Common myeloid progenitor, CD34-positive (primary cell): ENCODE data around the gene QSOX1.

Experiments used
- CTCF ChIA-PET: fragments of 350-600 bp; sonication (Branson Sonifier 250); formaldehyde crosslinking; loops from one replicate; lab custom pipeline; 2021; ENCODE audit warnings: antibody characterized with exemption; lab: Charles Lee
- POLR2A ChIA-PET: fragments of 350-600 bp; sonication (Branson Sonifier 250); formaldehyde crosslinking; loops from one replicate; lab custom pipeline; 2021; ENCODE audit warnings: antibody characterized with exemption; lab: Charles Lee
- DNase-seq, 3 donors: peaks; one replicate each; pipeline versions ENCODE4 v3.0.0 to v3.0.0-alpha.2; 2013
- H3K27ac ChIP-seq, 2 experiments: 1 replicate in 1 of 2; 2 replicates in 1 of 2; pipeline ENCODE4 v1.7.0; 2013; ENCODE audit warnings: inconsistent platforms in 2 of 2, low read length in 2 of 2, mild to moderate bottlenecking in 2 of 2, low read depth in 1 of 2, moderate library complexity in 1 of 2; ENCODE audit not compliant: severe bottlenecking in 2 of 2, insufficient read depth in 1 of 2, poor library complexity in 1 of 2
- H3K27me3 ChIP-seq, 5 experiments: replicated peaks in 2 of 5; 1 replicate in 3 of 5; 2 replicates in 2 of 5; pipeline versions ENCODE4 v1.6.1 to v1.7.0; 2013; ENCODE audit warnings: low read length in 4 of 5, mild to moderate bottlenecking in 2 of 5, moderate library complexity in 2 of 5, inconsistent platforms in 1 of 5; ENCODE audit not compliant: insufficient read depth in 5 of 5, control insufficient read depth in 4 of 5
- H3K36me3 ChIP-seq, 4 experiments: 1 replicate in 2 of 4; 2 replicates in 2 of 4; pipeline versions ENCODE4 v1.6.1 to v1.7.0; 2013; ENCODE audit warnings: low read length in 3 of 4, control low read depth in 1 of 4, mild to moderate bottlenecking in 1 of 4; ENCODE audit not compliant: control insufficient read depth in 4 of 4, insufficient read depth in 4 of 4
- H3K4me1 ChIP-seq, 4 experiments: 1 replicate in 3 of 4; 2 replicates in 1 of 4; pipeline versions ENCODE4 v1.6.1 to v1.7.1; 2013; ENCODE audit warnings: low read length in 3 of 4, mild to moderate bottlenecking in 3 of 4, control low read depth in 1 of 4, inconsistent platforms in 1 of 4, moderate library complexity in 1 of 4; ENCODE audit not compliant: control insufficient read depth in 4 of 4, insufficient read depth in 4 of 4; ENCODE audit errors: control extremely low read depth in 1 of 4
- H3K4me3 ChIP-seq, 7 experiments: 1 replicate in 4 of 7; 2 replicates in 3 of 7; pipeline versions ENCODE4 v1.5.1 to v1.7.0; 2013; ENCODE audit warnings: mild to moderate bottlenecking in 7 of 7, low read length in 6 of 7, moderate library complexity in 6 of 7, inconsistent platforms in 2 of 7, low read depth in 2 of 7, control low read depth in 1 of 7; ENCODE audit not compliant: insufficient read depth in 4 of 7, control insufficient read depth in 1 of 7; ENCODE audit errors: extremely low read depth in 1 of 7
- H3K9me3 ChIP-seq, 5 experiments: 1 replicate in 4 of 5; 2 replicates in 1 of 5; pipeline versions ENCODE4 v1.6.1 to v1.7.1; 2013; ENCODE audit warnings: low read length in 4 of 5, mild to moderate bottlenecking in 2 of 5, inconsistent platforms in 1 of 5, low read depth in 1 of 5, moderate library complexity in 1 of 5; ENCODE audit not compliant: control insufficient read depth in 4 of 5, insufficient read depth in 2 of 5; ENCODE audit errors: control extremely low read depth in 1 of 5
- WGBS: methylation state at CpG from one replicate; pipeline ENCODE4 v1.1.5; 2013; ENCODE audit not compliant: insufficient coverage; 5-methylcytosine and 5-hydroxymethylcytosine counted together

QSOX1 gene

GRCh38 chr1:180165096-180165495 lies 10.4 kb downstream of the QSOX1 start:
- CTCF ChIA-PET: interaction anchor here (1.0 to 8.6 kb wide), 6 partner anchors 10 to 134 kb away, joined by 3 to 97 read pairs (median 4); partner anchors contain the start of gene QSOX1
- POLR2A ChIA-PET: no interaction called here
- peaks cover 0 to 29% (median 8%) of the 10 kb centered on the region in 4 experiments for H3K36me3 ChIP-seq

DNA sequence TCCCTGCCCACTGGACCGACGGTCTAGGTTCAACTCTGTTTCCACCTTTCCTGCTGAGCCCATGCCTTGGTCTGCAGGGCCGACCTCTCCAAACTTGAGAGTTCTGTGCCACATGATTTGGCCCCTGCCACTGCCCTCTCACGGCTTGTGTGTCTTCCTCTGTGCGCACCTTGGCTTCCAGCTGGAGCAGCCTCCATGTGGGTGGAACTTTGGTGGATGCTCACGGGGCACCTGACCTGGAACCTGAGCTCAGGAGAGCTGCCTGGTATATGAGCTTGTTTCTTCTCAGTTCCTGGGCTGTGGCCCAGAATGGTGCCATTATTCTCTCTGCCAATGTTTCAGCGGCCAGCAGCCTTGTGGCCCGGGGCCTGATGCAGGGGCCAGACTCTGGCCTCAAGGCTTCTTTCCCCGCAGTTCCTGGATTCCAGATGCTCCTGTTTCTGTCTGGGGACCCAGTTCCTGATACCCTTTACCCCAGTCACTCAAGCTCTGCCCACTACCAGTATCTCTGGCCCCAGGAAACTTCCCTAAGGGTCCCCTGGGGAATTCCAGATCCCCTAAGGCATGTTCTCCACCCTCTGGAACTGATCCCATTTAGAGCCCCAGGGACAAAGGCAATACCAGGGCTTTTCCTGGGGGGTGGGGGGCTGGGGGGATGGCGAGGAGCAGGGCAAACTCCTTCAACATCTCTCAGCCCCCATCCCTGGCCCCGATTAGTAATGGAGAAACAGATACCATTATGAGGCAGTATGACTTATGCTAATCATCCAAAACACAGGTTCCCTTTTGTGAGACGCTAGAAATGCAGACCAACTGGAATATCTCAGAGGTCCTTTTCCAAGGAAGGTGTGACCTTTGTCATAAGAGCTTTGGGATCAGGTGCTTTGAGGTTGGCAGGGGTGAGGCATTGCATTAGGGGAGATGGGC lies 11.1 kb downstream of the QSOX1 start:
- Histone ChIP-seq H3K4me1 (peaks cover 0 to 25% (median 8%) of the 10 kb centered on the region in 4 experiments), H3K27ac (no peak overlapping the region), H3K27me3 (no peaks in the 10 kb centered on the region), H3K4me3 (no peak overlapping the region), H3K9me3 (no peaks in the 10 kb centered on the region), H3K36me3 (peaks cover 0 to 29% (median 8%) of the 10 kb centered on the region in 4 experiments)
- WGBS: 96% methylated on average over 9 of the region's 12 CpGs
- POLR2A ChIA-PET: no interaction called here
- no peak for DNase-seq
- CTCF ChIA-PET: interaction anchor here (1.0 to 8.6 kb wide), 5 partner anchors 10 to 134 kb away, joined by 3 to 97 read pairs (median 4); no protein-coding TSS in a partner anchor

More at GRCh38 chr1:180165096-180165495, 10.4 kb downstream of the QSOX1 start:
- no peak for DNase-seq
- no peaks in the 10 kb centered on the region for H3K9me3 ChIP-seq
- no peak overlapping the region for H3K27ac ChIP-seq
- no peaks in the 10 kb centered on the region for H3K27me3 ChIP-seq
- WGBS: 96% methylated on average over 2 of the region's 2 CpGs
- H3K4me3 ChIP-seq: no peak overlapping the region
- peaks cover 0 to 28% (median 8%) of the 10 kb centered on the region in 4 experiments for H3K4me1 ChIP-seq

DNA sequence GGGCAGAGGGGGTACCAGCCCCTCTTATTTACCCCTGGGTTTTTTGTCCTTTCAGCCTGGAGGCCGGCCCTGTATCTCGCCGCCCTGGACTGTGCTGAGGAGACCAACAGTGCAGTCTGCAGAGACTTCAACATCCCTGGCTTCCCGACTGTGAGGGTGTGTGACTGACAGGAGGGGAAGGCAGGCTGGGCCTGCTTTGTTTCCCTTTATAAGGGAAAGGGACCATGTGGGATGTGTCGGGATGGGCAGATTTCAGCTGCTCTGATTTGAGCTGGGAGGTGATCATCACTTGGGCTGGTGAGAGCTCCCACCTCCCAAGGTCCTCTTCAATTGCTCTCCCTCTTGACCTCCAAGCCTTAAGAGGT lies 11.7 kb downstream of the QSOX1 start:
- POLR2A ChIA-PET: no interaction called here
- Histone ChIP-seq H3K4me3 (no peak overlapping the region), H3K36me3 (peaks cover 0 to 29% (median 8%) of the 10 kb centered on the region in 4 experiments), H3K4me1 (peaks cover 0 to 25% (median 8%) of the 10 kb centered on the region in 4 experiments), H3K27ac (no peak overlapping the region), H3K9me3 (no peaks in the 10 kb centered on the region), H3K27me3 (no peaks in the 10 kb centered on the region)
- no peak for DNase-seq
- CTCF ChIA-PET: interaction anchor here (1.6 to 8.6 kb wide), 4 partner anchors 10 to 50 kb away, joined by 4 to 97 read pairs (median 30); partner anchors contain the start of gene QSOX1
- 98% methylated on average over 5 of the region's 5 CpGs for WGBS

DNA sequence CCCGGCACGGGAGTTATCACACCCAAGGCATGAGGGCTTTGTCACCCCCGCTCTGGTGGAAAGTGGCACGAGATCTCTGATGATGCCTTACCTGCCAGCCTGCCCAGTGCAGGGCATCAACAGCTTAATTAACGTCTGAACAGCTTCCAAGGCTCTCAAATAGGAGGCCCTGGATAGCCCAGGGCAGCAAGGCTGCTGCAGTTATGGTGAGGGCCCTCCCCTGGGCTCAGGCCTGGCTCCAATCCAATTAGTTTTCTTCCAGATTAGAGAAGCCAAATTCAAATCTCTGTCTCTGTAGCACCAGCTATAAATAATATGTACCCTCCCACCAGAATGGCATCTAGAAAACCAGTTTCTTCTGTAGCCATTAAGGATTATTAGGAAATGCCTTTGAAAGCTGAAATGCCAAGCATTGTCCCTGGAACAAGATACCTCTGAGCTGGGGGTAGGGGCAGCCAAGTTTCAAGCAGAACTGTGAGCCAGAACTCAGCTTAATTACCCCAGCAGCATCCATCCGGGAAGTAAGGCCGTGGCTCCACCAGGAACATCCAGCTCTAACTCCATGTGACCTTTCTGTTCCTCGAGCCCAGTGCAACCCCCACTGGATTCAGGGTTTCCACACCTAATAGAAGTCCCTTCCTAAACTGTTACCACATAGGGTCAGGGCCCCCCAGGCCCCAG lies 12.5 kb downstream of the QSOX1 start:
- Histone ChIP-seq H3K36me3 (peaks cover 0 to 29% (median 8%) of the 10 kb centered on the region in 4 experiments), H3K4me3 (no peak overlapping the region), H3K27ac (no peak overlapping the region), H3K4me1 (peaks cover 0 to 25% (median 8%) of the 10 kb centered on the region in 4 experiments), H3K27me3 (no peaks in the 10 kb centered on the region), H3K9me3 (no peaks in the 10 kb centered on the region)
- DNase-seq: no peak
- POLR2A ChIA-PET: no interaction called here
- WGBS: 99% methylated on average over 8 of the region's 8 CpGs
- CTCF ChIA-PET: interaction anchor here (0.8 to 8.6 kb wide), 8 partner anchors 11 to 76 kb away, joined by 3 to 97 read pairs (median 5); partner anchors contain the start of gene QSOX1

GRCh38 chr1:180167721-180168467 lies 13.2 kb downstream of the QSOX1 start:
- H3K27ac ChIP-seq: no peak overlapping the region
- H3K27me3 ChIP-seq: no peaks in the 10 kb centered on the region

GRCh38 chr1:180168786-180169639 lies 14.3 kb downstream of the QSOX1 start:
- 89% methylated on average over 7 of the region's 12 CpGs for WGBS
- peaks cover 0 to 34% (median 8%) of the 10 kb centered on the region in 4 experiments for H3K36me3 ChIP-seq

More at GRCh38 chr1:180167721-180168467, 13.2 kb downstream of the QSOX1 start:
- CTCF ChIA-PET: interaction anchor here (0.8 to 8.6 kb wide), 11 partner anchors 11 to 358 kb away, joined by 3 to 97 read pairs (median 4); partner anchors contain the start of gene QSOX1
- no peak overlapping the region for H3K4me3 ChIP-seq
- H3K9me3 ChIP-seq: no peaks in the 10 kb centered on the region
- 96% methylated on average over 12 of the region's 13 CpGs for WGBS
- peaks cover 0 to 19% (median 4%) of the 10 kb centered on the region in 4 experiments for H3K4me1 ChIP-seq
- POLR2A ChIA-PET: no interaction called here
- no peak for DNase-seq
- peaks cover 0 to 29% (median 8%) of the 10 kb centered on the region in 4 experiments for H3K36me3 ChIP-seq

More at GRCh38 chr1:180168786-180169639, 14.3 kb downstream of the QSOX1 start:
- POLR2A ChIA-PET: no interaction called here
- Histone ChIP-seq H3K4me3 (no peak overlapping the region), H3K27ac (no peak overlapping the region), H3K27me3 (no peaks in the 10 kb centered on the region), H3K4me1 (peaks cover 0 to 8% (median 1%) of the 10 kb centered on the region in 4 experiments), H3K9me3 (no peaks in the 10 kb centered on the region)
- peak; percentile 29 to 60 (median 56) for DNase-seq
- CTCF ChIA-PET: interaction anchor here (0.7 to 8.6 kb wide), 11 partner anchors 11 to 359 kb away, joined by 3 to 97 read pairs (median 4); partner anchors contain the start of gene QSOX1
